ENCODE data around the gene STBD1.

GRCh38 chr4:76312457-76312856 lies 5.9 kb downstream of the STBD1 start:
- TF ChIP-seq TAF1 (IDR thresholded peaks at IDR 0.05; ENCODE audit: low read depth) (no peak), EP300 (IDR thresholded peaks at IDR 0.05; ENCODE audit: borderline replicate concordance) (no peak)
